Thyroid gland (tissue), 4 donors: ENCODE results near the gene WDFY2.

Experiments
- POLR2A ChIP-seq, 2 donors: fragments of 450-650 bp; IDR thresholded peaks; one replicate each; pipeline ENCODE4 v1.6.1; 2017; ENCODE audit warnings: antibody characterized with exemption in 2 of 2, mild to moderate bottlenecking in 2 of 2, moderate library complexity in 1 of 2
- TF ChIP-seq, protein P1 (sequence below), 6 experiments: fragments of 200-600 bp in 3 of 6; fragments of 450-650 bp in 3 of 6; sonication (generic) in 3 of 6; IDR thresholded peaks; one replicate each; pipeline ENCODE4 v1.5.1; 2016 to 2019; ENCODE audit warnings: antibody characterized with exemption in 6 of 6, mild to moderate bottlenecking in 2 of 6, inconsistent platforms in 1 of 6, moderate library complexity in 1 of 6

GRCh38 chr13:51637852-51638215, 53.6 kb downstream of the WDFY2 start:
- TF ChIP-seq, protein P1, sequence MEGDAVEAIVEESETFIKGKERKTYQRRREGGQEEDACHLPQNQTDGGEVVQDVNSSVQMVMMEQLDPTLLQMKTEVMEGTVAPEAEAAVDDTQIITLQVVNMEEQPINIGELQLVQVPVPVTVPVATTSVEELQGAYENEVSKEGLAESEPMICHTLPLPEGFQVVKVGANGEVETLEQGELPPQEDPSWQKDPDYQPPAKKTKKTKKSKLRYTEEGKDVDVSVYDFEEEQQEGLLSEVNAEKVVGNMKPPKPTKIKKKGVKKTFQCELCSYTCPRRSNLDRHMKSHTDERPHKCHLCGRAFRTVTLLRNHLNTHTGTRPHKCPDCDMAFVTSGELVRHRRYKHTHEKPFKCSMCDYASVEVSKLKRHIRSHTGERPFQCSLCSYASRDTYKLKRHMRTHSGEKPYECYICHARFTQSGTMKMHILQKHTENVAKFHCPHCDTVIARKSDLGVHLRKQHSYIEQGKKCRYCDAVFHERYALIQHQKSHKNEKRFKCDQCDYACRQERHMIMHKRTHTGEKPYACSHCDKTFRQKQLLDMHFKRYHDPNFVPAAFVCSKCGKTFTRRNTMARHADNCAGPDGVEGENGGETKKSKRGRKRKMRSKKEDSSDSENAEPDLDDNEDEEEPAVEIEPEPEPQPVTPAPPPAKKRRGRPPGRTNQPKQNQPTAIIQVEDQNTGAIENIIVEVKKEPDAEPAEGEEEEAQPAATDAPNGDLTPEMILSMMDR (IDR thresholded peaks at IDR 0.05), result no peak
- no peak for TF ChIP-seq POLR2A (IDR thresholded peaks at IDR 0.05)
